Liver (tissue), 10 donors: ENCODE measurements around the gene SNU13. TPM values are rescaled to one million over a fixed set of nuclear protein-coding genes. Genes with fewer than 3 reads are reported as not detected.

Source experiments
- DNase-seq: peaks from one replicate; pipeline ENCODE4 v3.0.0-alpha.2; 2017; ENCODE audit warnings: low spot score
- H3K27ac ChIP-seq, 2 donors: one replicate each; pipeline ENCODE4 v1.7.0; 2013; ENCODE audit warnings: inconsistent platforms in 2 of 2, low read length in 2 of 2, control low read depth in 1 of 2, low read depth in 1 of 2, mild to moderate bottlenecking in 1 of 2
- H3K27me3 ChIP-seq, 4 donors: one replicate each; pipeline versions ENCODE4 v1.6.1 to v1.7.0; 2013; ENCODE audit warnings: low read length in 3 of 4, inconsistent platforms in 1 of 4, mild to moderate bottlenecking in 1 of 4, moderate library complexity in 1 of 4; ENCODE audit not compliant: control insufficient read depth in 4 of 4, insufficient read depth in 4 of 4
- H3K36me3 ChIP-seq, 4 donors: one replicate each; pipeline versions ENCODE4 v1.6.1 to v1.7.0; 2013; ENCODE audit warnings: low read length in 3 of 4, mild to moderate bottlenecking in 3 of 4, low read depth in 1 of 4, moderate library complexity in 1 of 4; ENCODE audit not compliant: control insufficient read depth in 4 of 4, insufficient read depth in 3 of 4
- H3K4me1 ChIP-seq, 4 donors: one replicate each; pipeline versions ENCODE4 v1.6.1 to v1.7.0; 2013; ENCODE audit warnings: low read length in 3 of 4, mild to moderate bottlenecking in 3 of 4, moderate library complexity in 1 of 4; ENCODE audit not compliant: control insufficient read depth in 4 of 4, insufficient read depth in 4 of 4
- H3K4me3 ChIP-seq, 3 donors: one replicate each; pipeline versions ENCODE4 v1.6.1 to v1.7.0; 2013; ENCODE audit warnings: low read length in 3 of 3, control low read depth in 1 of 3, low read depth in 1 of 3, mild to moderate bottlenecking in 1 of 3
- H3K9ac ChIP-seq, 2 donors: one replicate each; pipeline ENCODE4 v1.7.0; 2013; ENCODE audit warnings: low read length in 2 of 2, mild to moderate bottlenecking in 2 of 2, moderate library complexity in 2 of 2, control low read depth in 1 of 2, low read depth in 1 of 2
- H3K9me3 ChIP-seq, 4 donors: one replicate each; pipeline versions ENCODE4 v1.6.1 to v1.7.0; 2013; ENCODE audit warnings: low read length in 3 of 4; ENCODE audit not compliant: control insufficient read depth in 4 of 4
- ATF3 ChIP-seq: IDR thresholded peaks from 2 replicates; pipeline ENCODE4 v1.6.1; 2016; ENCODE audit warnings: antibody characterized with exemption
- CTCF ChIP-seq: fragments of 150-350 bp; IDR thresholded peaks from 2 replicates; pipeline ENCODE4 v1.5.1; 2017; ENCODE audit warnings: improper control_type of control experiment, low read depth, low read length; ENCODE audit not compliant: missing input control
- EGR1 ChIP-seq, 2 donors: IDR thresholded peaks; 2 replicates each; pipeline ENCODE4 v1.6.1; 2016 to 2018; ENCODE audit warnings: antibody characterized with exemption in 2 of 2, low read depth in 2 of 2
- FOXA1 ChIP-seq: IDR thresholded peaks from 2 replicates; pipeline ENCODE4 v1.6.1; 2016; ENCODE audit warnings: antibody characterized with exemption
- FOXA2 ChIP-seq: IDR thresholded peaks from 2 replicates; pipeline ENCODE4 v1.6.1; 2016; ENCODE audit warnings: antibody characterized with exemption
- GABPA ChIP-seq, 2 donors: IDR thresholded peaks in 1 of 2; conservative IDR thresholded peaks in 1 of 2; 2 replicates each; pipeline ENCODE4 v1.6.1; 2016; ENCODE audit warnings: antibody characterized with exemption in 2 of 2, mild to moderate bottlenecking in 1 of 2, moderate library complexity in 1 of 2
- HNF4A ChIP-seq, 2 donors: conservative IDR thresholded peaks; 2 replicates each; pipeline ENCODE4 v1.6.1; 2016; ENCODE audit warnings: antibody characterized with exemption in 2 of 2, mild to moderate bottlenecking in 2 of 2
- HNF4G ChIP-seq: IDR thresholded peaks from 2 replicates; pipeline ENCODE4 v1.6.1; 2016; ENCODE audit warnings: antibody characterized with exemption
- MAX ChIP-seq: IDR thresholded peaks from 2 replicates; pipeline ENCODE4 v1.6.1; 2016; ENCODE audit warnings: antibody characterized with exemption
- NR2F2 ChIP-seq: IDR thresholded peaks from 2 replicates; pipeline ENCODE4 v1.6.1; 2016; ENCODE audit warnings: antibody characterized with exemption
- RAD21 ChIP-seq, 2 donors: IDR thresholded peaks; 2 replicates each; pipeline ENCODE4 v1.6.1; 2016; ENCODE audit warnings: antibody characterized with exemption in 2 of 2, mild to moderate bottlenecking in 2 of 2
- SP1 ChIP-seq: IDR thresholded peaks from 2 replicates; pipeline ENCODE4 v1.6.1; 2018; ENCODE audit warnings: antibody characterized with exemption, mild to moderate bottlenecking
- TAF1 ChIP-seq: conservative IDR thresholded peaks from 2 replicates; pipeline ENCODE4 v1.6.1; 2016; ENCODE audit warnings: antibody characterized with exemption, mild to moderate bottlenecking
- YY1 ChIP-seq: IDR thresholded peaks from 2 replicates; pipeline ENCODE4 v1.6.1; 2016; ENCODE audit warnings: antibody characterized with exemption, mild to moderate bottlenecking
- WGBS: extraction: QIAGEN DNeasy Blood & Tissue Kit; methylation state at CpG from one replicate; pipeline ENCODE4 v1.1.7; 2013; 5-methylcytosine and 5-hydroxymethylcytosine counted together
- polyA plus RNA-seq, 2 donors: library from polyadenylated mRNA; stranded (reverse) in 1 of 2; unstranded in 1 of 2; fragments of 200-250 nt in 1 of 2; fragments of >200 nt in 1 of 2; fragmentation: Nextera tagmentation in 1 of 2; extraction: Ambion mirVana in 1 of 2; gene quantifications; one replicate each; pipeline versions ENCODE4 v1.2.1 to v1.2.3, GENCODE V29; 2013 to 2015
- small RNA-seq: library from RNA; depleted of rRNA; stranded (forward); fragments of <200 nt; gene quantifications from one replicate; pipeline ENCODE3, GENCODE V24; 2014
- total RNA-seq, 2 donors: library from RNA; depleted of rRNA; stranded (reverse); fragments of >200 nt; gene quantifications; one replicate each; pipeline ENCODE4 v1.2.3, GENCODE V29; 2014
- donor health status: healthy.
- donor health status: healthy.
- donor health status: healthy.
- donor health status: healthy.
- donor health status: healthy.

The SNU13 gene
- total and polyA plus RNA-seq, 4 donors, result 22.3 to 104 (median 43.9) TPM

- Histone ChIP-seq H3K4me3 (no peak overlapping the region), H3K4me1 (peaks cover 0 to 10% (median 8%) of the 10 kb centered on the region in 4 donors), H3K27ac (no peak overlapping the region), H3K27me3 (no peaks in the 10 kb centered on the region), H3K36me3 (peaks cover 24 to 31% (median 30%) of the 10 kb centered on the region in 4 donors), H3K9me3 (no peaks in the 10 kb centered on the region), H3K9ac (no peak overlapping the region)
- TF ChIP-seq FOXA1, result no peak
- TF ChIP-seq EGR1 (IDR thresholded peaks at IDR 0.05; ENCODE audit: low read depth in 2 of 2), result no peak
- TF ChIP-seq RAD21 (IDR thresholded peaks at IDR 0.05), result no peak
- no peak for TF ChIP-seq HNF4G
- TF ChIP-seq FOXA2, result no peak
- no peak for TF ChIP-seq ATF3
- TF ChIP-seq MAX, result no peak
- no peak for TF ChIP-seq NR2F2
- TF ChIP-seq YY1, result no peak
- TF ChIP-seq GABPA (IDR thresholded peaks at IDR 0.05 in 1 of 2, conservative IDR thresholded peaks at IDR 0.05 in 1 of 2), result no peak
- no peak for TF ChIP-seq HNF4A (conservative IDR thresholded peaks at IDR 0.05)
- no peak for TF ChIP-seq CTCF
- TF ChIP-seq SP1, result no peak
- no peak for TF ChIP-seq TAF1
- no peak for DNase-seq
- WGBS, result 71% methylated on average over 7 of the region's 7 CpGs
These were observed 63.1 kb downstream of the SNU13 start for GRCh38 chr22:41625577-41625976.

Small RNAs within 50 kb of the gene (small RNA-seq; reads per million reads assigned to genes)
- gene HMGN2P10 (not detected), gene RF00019 (not detected), gene RNU6-476P (not detected), gene RNU6ATAC22P (not detected)

Other genes with a start within 250 kb of the SNU13 start
- gene TOB2, start 242.1 kb downstream of the SNU13 start, total RNA-seq, result 10 to 100 TPM; 11.6 to 17.1 TPM
- gene TOB2, start 242.1 kb downstream of the SNU13 start, polyA plus RNA-seq, result 10 to 100 TPM in 1 of 2 donors, 1 to 10 TPM in 1; 9.8 to 12.9 TPM
- 10 to 100 TPM; 27.3 to 31.7 TPM for gene PHF5A, start 220.2 kb downstream of the SNU13 start, total RNA-seq
- gene PHF5A, start 220.2 kb downstream of the SNU13 start, polyA plus RNA-seq, result 10 to 100 TPM; 15.8 to 19.1 TPM
- gene ACO2, start 219.8 kb downstream of the SNU13 start, total RNA-seq, result 10 to 100 TPM; 62.8 to 75.1 TPM
- gene ACO2, start 219.8 kb downstream of the SNU13 start, polyA plus RNA-seq, result 10 to 100 TPM; 45.3 to 76.1 TPM
- 10 to 100 TPM; 11.7 to 21.9 TPM for gene POLR3H, start 144.4 kb downstream of the SNU13 start, total RNA-seq
- gene POLR3H, start 144.4 kb downstream of the SNU13 start, polyA plus RNA-seq, result 10 to 100 TPM; 32.2 to 37.7 TPM
- under 1 TPM; 0.17 to 0.33 TPM for gene CSDC2, start 127.9 kb downstream of the SNU13 start, total RNA-seq
- gene CSDC2, start 127.9 kb downstream of the SNU13 start, polyA plus RNA-seq, result 10 to 100 TPM in 1 of 2 donors, under 1 TPM in 1; 0.42 to 12.2 TPM
- gene PMM1, start 99.0 kb downstream of the SNU13 start, total RNA-seq, result 10 to 100 TPM; 24.9 to 30.1 TPM
- 10 to 100 TPM; 35.1 to 50.2 TPM for gene PMM1, start 99.0 kb downstream of the SNU13 start, polyA plus RNA-seq
- gene DESI1, start 67.8 kb downstream of the SNU13 start, total RNA-seq, result 10 to 100 TPM; 16.4 to 46.9 TPM
- 100 to 1,000 TPM in 1 of 2 donors, 10 to 100 TPM in 1; 34.3 to 102 TPM for gene DESI1, start 67.8 kb downstream of the SNU13 start, polyA plus RNA-seq
- gene XRCC6, start 67.6 kb downstream of the SNU13 start, total RNA-seq, result 100 to 1,000 TPM; 104 to 148 TPM
- 10 to 100 TPM; 81.8 to 87.9 TPM for gene XRCC6, start 67.6 kb downstream of the SNU13 start, polyA plus RNA-seq
- 1 to 10 TPM in 1 of 2 donors, under 1 TPM in 1; 0.33 to 1.0 TPM for gene MEI1, start 10.6 kb upstream of the SNU13 start, total RNA-seq
- gene MEI1, start 10.6 kb upstream of the SNU13 start, polyA plus RNA-seq, result 1 to 10 TPM in 1 of 2 donors, under 1 TPM in 1; 0.43 to 1.3 TPM
- 10 to 100 TPM; 10.7 to 13.2 TPM for gene CCDC134, start 111.8 kb upstream of the SNU13 start, total RNA-seq
- 1 to 10 TPM; 2.0 TPM for gene CCDC134, start 111.8 kb upstream of the SNU13 start, polyA plus RNA-seq
- 10 to 100 TPM; 60.0 to 69.6 TPM for gene SREBF2, start 144.2 kb upstream of the SNU13 start, total RNA-seq
- 10 to 100 TPM; 18.3 to 54.5 TPM for gene SREBF2, start 144.2 kb upstream of the SNU13 start, polyA plus RNA-seq
- not detected for gene SHISA8, start 226.2 kb upstream of the SNU13 start, total RNA-seq
- not detected for gene SHISA8, start 226.2 kb upstream of the SNU13 start, polyA plus RNA-seq
- gene TNFRSF13C, start 237.9 kb upstream of the SNU13 start, total RNA-seq, result under 1 TPM; under 0.01 to 0.37 TPM
- gene TNFRSF13C, start 237.9 kb upstream of the SNU13 start, polyA plus RNA-seq, result under 1 TPM; 0.02 to 0.26 TPM